IMR-90 (cell line): Measurements from ENCODE around the gene DNAH9. TPM values are rescaled to one million over a fixed set of nuclear protein-coding genes. Genes with fewer than 3 reads are reported as not detected.

Source experiments
- ATAC-seq: fragments of 200-7000 bp; cut with Tn5 transposase; 2 replicates; pipeline ENCODE4 v1.9.1; 2020; ENCODE audit warnings: low read depth, mild to moderate bottlenecking, moderate library complexity
- BruUV-seq: library from RNA; stranded (reverse); fragments of 400-500 nt; replicated peaks from 2 replicates; lab custom pipeline; 2021; lab: Mats Ljungman, UMichigan
- CTCF ChIA-PET: fragments of 300-600 bp; formaldehyde crosslinking; extraction: SDS; loops from one replicate; lab custom pipeline; 2021; ENCODE audit warnings: antibody characterized with exemption; lab: Yijun Ruan, JAX
- POLR2A ChIA-PET: fragments of 300-600 bp; sonication (Branson Sonifier 250); formaldehyde crosslinking; loops from one replicate; lab custom pipeline; 2022; ENCODE audit warnings: antibody characterized with exemption; ENCODE audit not compliant: unreplicated experiment; lab: Charles Lee
- DNase-seq: peaks from one replicate; pipeline ENCODE4 v3.0.0; 2013
- H2AFZ ChIP-seq: replicated peaks from 2 replicates; pipeline ENCODE3; 2013; ENCODE audit warnings: low read length, mild to moderate bottlenecking; ENCODE audit not compliant: poor library complexity
- H2AK5ac ChIP-seq: 2 replicates; pipeline ENCODE4 v1.6.1; 2013; ENCODE audit warnings: low read depth, low read length, inconsistent platforms
- H2AK9ac ChIP-seq: replicated peaks from 2 replicates; pipeline ENCODE3; 2013; ENCODE audit warnings: mild to moderate bottlenecking, low read depth, low read length, moderate library complexity; ENCODE audit not compliant: poor library complexity
- H2BK120ac ChIP-seq: 2 replicates; pipeline ENCODE4 v1.6.1; 2013; ENCODE audit warnings: low read depth, low read length, inconsistent platforms
- H2BK15ac ChIP-seq: 3 replicates; pipeline ENCODE4 v1.6.1; 2013; ENCODE audit warnings: low read depth, low read length, inconsistent platforms
- H2BK20ac ChIP-seq: 2 replicates; pipeline ENCODE4 v1.6.1; 2013; ENCODE audit warnings: low read depth, mild to moderate bottlenecking, inconsistent platforms, low read length, moderate library complexity
- H2BK5ac ChIP-seq: 2 replicates; pipeline ENCODE4 v1.6.1; 2013; ENCODE audit warnings: mild to moderate bottlenecking, low read depth, low read length, inconsistent platforms; ENCODE audit not compliant: poor library complexity, severe bottlenecking
- H3K14ac ChIP-seq: replicated peaks from 2 replicates; pipeline ENCODE4 v1.6.1; 2013; ENCODE audit warnings: low read depth, low read length, inconsistent platforms
- H3K18ac ChIP-seq: 2 replicates; pipeline ENCODE4 v1.6.1; 2013; ENCODE audit warnings: low read depth, low read length, control low read depth
- H3K23ac ChIP-seq: 2 replicates; pipeline ENCODE4 v1.6.1; 2013; ENCODE audit warnings: low read depth, low read length, inconsistent platforms
- H3K27ac ChIP-seq: 2 replicates; pipeline ENCODE4 v1.5.1; 2013; ENCODE audit warnings: mild to moderate bottlenecking, control low read depth, low read length; ENCODE audit not compliant: insufficient read depth
- H3K27me3 ChIP-seq: 2 replicates; pipeline ENCODE4 v1.6.1; 2013; ENCODE audit warnings: low read length; ENCODE audit not compliant: control insufficient read depth, insufficient read depth
- H3K36me3 ChIP-seq: 2 replicates; pipeline ENCODE4 v1.6.1; 2013; ENCODE audit warnings: low read length, mixed read lengths; ENCODE audit not compliant: control insufficient read depth, insufficient read depth
- H3K4ac ChIP-seq: 2 replicates; pipeline ENCODE4 v1.6.1; 2013; ENCODE audit warnings: low read depth, low read length, inconsistent platforms
- H3K4me1 ChIP-seq: 2 replicates; pipeline ENCODE4 v1.6.1; 2013; ENCODE audit warnings: low read length, mixed read lengths; ENCODE audit not compliant: control insufficient read depth, insufficient read depth
- H3K4me2 ChIP-seq: 2 replicates; pipeline ENCODE4 v1.6.1; 2013; ENCODE audit warnings: low read depth, mild to moderate bottlenecking, control low read depth, low read length, moderate library complexity
- H3K4me3 ChIP-seq: 2 replicates; pipeline ENCODE4 v1.5.1; 2013; ENCODE audit warnings: low read depth, mild to moderate bottlenecking, control low read depth, low read length, moderate library complexity; ENCODE audit not compliant: insufficient read depth
- H3K56ac ChIP-seq: 2 replicates; pipeline ENCODE4 v1.6.1; 2013; ENCODE audit warnings: low read length, inconsistent platforms; ENCODE audit not compliant: insufficient read depth; ENCODE audit errors: extremely low read depth
- H3K79me1 ChIP-seq, 2 experiments: 2 replicates each; pipeline ENCODE4 v1.6.1; 2013; ENCODE audit warnings: low read length in 2 of 2, inconsistent platforms in 1 of 2, low read depth in 1 of 2
- H3K9ac ChIP-seq: 2 replicates; pipeline ENCODE4 v1.6.1; 2013; ENCODE audit warnings: low read depth, low read length, control low read depth
- H3K9me1 ChIP-seq: 2 replicates; pipeline ENCODE4 v1.6.1; 2013; ENCODE audit warnings: low read length, inconsistent platforms; ENCODE audit not compliant: insufficient read depth
- H3K9me3 ChIP-seq: 2 replicates; pipeline ENCODE4 v1.6.1; 2013; ENCODE audit warnings: low read length; ENCODE audit not compliant: control insufficient read depth, insufficient read depth
- H4K20me1 ChIP-seq: 2 replicates; pipeline ENCODE4 v1.6.1; 2013; ENCODE audit warnings: low read length, inconsistent platforms; ENCODE audit not compliant: insufficient read depth
- H4K5ac ChIP-seq: 2 replicates; pipeline ENCODE4 v1.6.1; 2013; ENCODE audit warnings: mild to moderate bottlenecking, low read depth, low read length, control low read depth
- H4K8ac ChIP-seq, 2 experiments: 2 replicates each; pipeline ENCODE4 v1.6.1; 2013; ENCODE audit warnings: low read depth in 2 of 2, low read length in 2 of 2, control low read depth in 1 of 2, inconsistent platforms in 1 of 2
- H4K91ac ChIP-seq: 2 replicates; pipeline ENCODE4 v1.6.1; 2013; ENCODE audit warnings: low read depth, low read length, inconsistent platforms; ENCODE audit not compliant: insufficient read depth
- SMC3 ChIP-seq: fragments of 150-350 bp; IDR thresholded peaks from 2 replicates; pipeline ENCODE4 v1.6.1; 2016; ENCODE audit warnings: low read depth, mild to moderate bottlenecking, antibody characterized with exemption, low read length, moderate library complexity
- WGBS, 2 experiments: methylation state at CpG; one replicate each; pipeline versions ENCODE4 v1.1.5 to v1.1.7; 2013; ENCODE audit warnings: missing lambda C conversion rate in 2 of 2; ENCODE audit not compliant: insufficient read length in 1 of 2; ENCODE audit errors: extremely low coverage in 2 of 2; 5-methylcytosine and 5-hydroxymethylcytosine counted together
- dilution Hi-C: fragments of 300-500 bp; cut with HindIII; formaldehyde crosslinking; loops from one replicate; pipeline ENCODE4 v1.14.3; 2018; ENCODE audit warnings: low sequenced_read_pairs; ENCODE audit not compliant: unreplicated experiment
- in situ Hi-C: fragments of 300-500 bp; cut with MboI; formaldehyde crosslinking; loops from 3 replicates; pipeline ENCODE4 v1.14.3; 2019; ENCODE audit warnings: low sequenced_read_pairs, inconsistent platforms, mixed read lengths
- intact Hi-C: fragments of 100-400 bp; cut with micrococcal nuclease; formaldehyde crosslinking; loops from 2 replicates; pipeline ENCODE4 v1.10.0; 2022
- polyA plus RNA-seq, 3 experiments: library from polyadenylated mRNA; depleted of rRNA; stranded (reverse); fragments of >200 nt; gene quantifications; 2 replicates each; pipeline ENCODE4 v1.2.3, GENCODE V29; 2012; ENCODE audit warnings: low replicate concordance in 1 of 3
- total RNA-seq: library from RNA; depleted of rRNA; stranded (reverse); fragments of >200 nt; gene quantifications from 2 replicates; pipeline ENCODE4 v1.2.3, GENCODE V29; 2012

Gene DNAH9
- total and polyA plus RNA-seq, 2 of the 4 experiments (the other 2 are of a cell fraction) = not detected

- no peak overlapping the region for H3K4me2 ChIP-seq
- no peak overlapping the region for H2AFZ ChIP-seq
- no peak overlapping the region for H2BK120ac ChIP-seq
- peaks cover 21% of the 10 kb centered on the region for H3K9me3 ChIP-seq
- H4K8ac ChIP-seq = no peak overlapping the region
- H2BK20ac ChIP-seq = no peak overlapping the region
- no peaks in the 10 kb centered on the region for H3K36me3 ChIP-seq
- no peak overlapping the region for H3K4ac ChIP-seq
- no CpG with 5 or more reads among the region's 3 CpGs for WGBS, 2 experiments
- no peaks in the 10 kb centered on the region for H3K27me3 ChIP-seq
- H3K14ac ChIP-seq = no peak overlapping the region
- no peak overlapping the region for H4K5ac ChIP-seq
- no peak overlapping the region for H4K91ac ChIP-seq
- H3K23ac ChIP-seq = no peak overlapping the region
- no peak for DNase-seq
- no peaks in the 10 kb centered on the region for H3K4me1 ChIP-seq
- no peak for ATAC-seq
- H3K79me1 ChIP-seq = no peaks in the 10 kb centered on the region
- H2AK5ac ChIP-seq = no peak overlapping the region
- ChIA-PET POLR2A (no interaction called here), CTCF (no interaction called here)
- TF ChIP-seq SMC3 = no peak
- BruUV-seq = no TSS peak
- intact Hi-C loops = no loop called here
- no peak overlapping the region for H3K27ac ChIP-seq
- no peak overlapping the region for H3K56ac ChIP-seq
- no peak overlapping the region for H2BK15ac ChIP-seq
- no peak overlapping the region for H3K18ac ChIP-seq
- no peak overlapping the region for H3K4me3 ChIP-seq
- dilution Hi-C loops = no loop called here
- H3K9me1 ChIP-seq = no peaks in the 10 kb centered on the region
- no peak overlapping the region for H2AK9ac ChIP-seq
- no peaks in the 10 kb centered on the region for H4K20me1 ChIP-seq
- H3K9ac ChIP-seq = no peak overlapping the region
- no peak overlapping the region for H2BK5ac ChIP-seq
- in situ Hi-C loops = no loop called here
These were observed 27.6 kb downstream of the DNAH9 start for GRCh38 chr17:11625878-11626277.
